Tibial artery (tissue), 4 donors: ENCODE data around the gene SLC66A2.
"Not testable (repeated sequence)": the region's sequence is repeated elsewhere in the genome, so short reads cannot be mapped to it uniquely, and the experiment has no call there.

Experiments used
- DNase-seq, 2 donors: peaks; one replicate each; pipeline ENCODE4 v3.0.0-alpha.2; 2019
- H3K27ac ChIP-seq, 2 donors: fragments of 200-600 bp; sonication (generic) in 1 of 2; 1 replicate in 1 of 2; 2 replicates in 1 of 2; pipeline ENCODE4 v1.5.1; 2018 to 2019; ENCODE audit warnings: mild to moderate bottlenecking in 1 of 2
- H3K27me3 ChIP-seq, 2 donors: fragments of 200-600 bp; sonication (generic) in 1 of 2; one replicate each; pipeline versions ENCODE4 v1.5.1 to v1.6.0; 2016 to 2019
- H3K36me3 ChIP-seq, 3 donors: fragments of 200-600 bp; sonication (generic) in 2 of 3; one replicate each; pipeline ENCODE4 v1.5.1; 2016 to 2019; ENCODE audit warnings: mild to moderate bottlenecking in 2 of 3
- H3K4me1 ChIP-seq, 4 donors: fragments of 200-600 bp; sonication (generic) in 2 of 4; 1 replicate in 3 of 4; 2 replicates in 1 of 4; pipeline ENCODE4 v1.5.1; 2016 to 2019
- H3K4me3 ChIP-seq, 2 donors: fragments of 200-600 bp; sonication (generic) in 1 of 2; 1 replicate in 1 of 2; 2 replicates in 1 of 2; pipeline ENCODE4 v1.5.1; 2018 to 2019; ENCODE audit warnings: mild to moderate bottlenecking in 2 of 2
- H3K9me3 ChIP-seq, 3 donors: fragments of 200-600 bp; sonication (generic) in 1 of 3; one replicate each; pipeline ENCODE4 v1.5.1; 2016 to 2019
- CTCF ChIP-seq, 2 experiments: fragments of 200-600 bp in 1 of 2; fragments of 450-650 bp in 1 of 2; IDR thresholded peaks; one replicate each; pipeline ENCODE4 v1.5.1; 2017 to 2019; ENCODE audit warnings: antibody characterized with exemption in 2 of 2, mild to moderate bottlenecking in 1 of 2, moderate library complexity in 1 of 2
- intact Hi-C: fragments of 100-400 bp; cut with DNase I; formaldehyde crosslinking; loops from one replicate; pipeline ENCODE4 v1.15.0; 2023; ENCODE audit warnings: low total_unique reads

The SLC66A2 gene

DNA sequence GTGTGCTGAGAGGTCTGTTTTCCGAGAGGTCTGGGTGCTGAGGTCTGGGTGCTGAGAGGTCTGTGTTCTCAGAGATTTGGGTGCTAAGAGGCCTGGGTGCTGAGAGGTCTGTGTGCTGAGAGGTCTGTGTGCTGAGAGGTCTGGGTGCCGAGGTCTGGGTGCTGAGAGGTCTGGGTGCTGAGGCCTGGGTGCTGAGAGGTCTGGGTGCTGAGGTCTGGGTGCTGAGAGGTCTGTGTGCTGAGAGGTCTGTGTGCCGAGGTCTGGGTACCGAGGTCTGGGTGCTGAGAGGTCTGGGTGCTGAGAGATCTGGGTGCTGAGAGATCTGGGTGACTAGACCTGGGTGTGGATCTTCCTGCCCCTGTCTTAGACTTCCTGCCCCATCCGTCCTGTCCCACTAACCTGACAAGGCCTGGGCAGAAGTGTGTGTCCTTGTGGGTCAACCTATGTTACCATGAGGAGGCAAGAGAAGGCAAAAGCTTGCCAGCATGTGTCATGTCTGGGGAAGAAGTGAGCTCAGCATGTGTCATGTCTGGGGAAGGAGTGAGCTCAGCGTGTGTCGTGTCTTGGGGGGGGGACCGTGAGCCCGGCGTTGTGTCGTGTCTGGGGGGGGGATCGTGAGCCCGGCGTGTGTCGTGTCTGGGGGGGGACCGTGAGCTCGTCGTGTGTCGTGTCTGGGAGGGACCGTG lies 84.4 kb downstream of the SLC66A2 start:
- no peak for TF ChIP-seq CTCF (IDR thresholded peaks at IDR 0.05)
- no peak overlapping the region for H3K27ac ChIP-seq
- peak in 1 of 2 donors; percentile 4 for DNase-seq
- H3K36me3 ChIP-seq = no peaks in the 10 kb centered on the region
- peaks cover 0 to 19% of the 10 kb centered on the region in 2 donors for H3K27me3 ChIP-seq
- H3K9me3 ChIP-seq = peaks cover 0 to 9% (median 5%) of the 10 kb centered on the region in 3 donors
- H3K4me1 ChIP-seq = peaks cover 0 to 2% (median 0%) of the 10 kb centered on the region in 4 donors
- intact Hi-C loops = no loop called here
- H3K4me3 ChIP-seq = no peak overlapping the region

- Histone ChIP-seq H3K9me3 (peaks cover 0 to 16% (median 9%) of the 10 kb centered on the region in 3 donors), H3K27me3 (peaks cover 0 to 11% of the 10 kb centered on the region in 2 donors)
- DNase-seq, H3K4me3 ChIP-seq, H3K4me1 ChIP-seq, H3K27ac ChIP-seq, H3K36me3 ChIP-seq, intact Hi-C loops: not testable (repeated sequence)
Measured at GRCh38 chr18:79865951-79866350, 85.5 kb downstream of the SLC66A2 start.

GRCh38 chr18:79864955-79865354 lies 86.5 kb downstream of the SLC66A2 start:
- H3K27me3 ChIP-seq, H3K4me3 ChIP-seq, intact Hi-C loops, H3K4me1 ChIP-seq, DNase-seq, H3K27ac ChIP-seq, H3K36me3 ChIP-seq: not testable (repeated sequence)
- H3K9me3 ChIP-seq = peaks cover 0 to 16% (median 9%) of the 10 kb centered on the region in 3 donors

GRCh38 chr18:79864006-79864725 lies 87.3 kb downstream of the SLC66A2 start:
- no peaks in the 10 kb centered on the region for H3K36me3 ChIP-seq
- TF ChIP-seq CTCF (IDR thresholded peaks at IDR 0.05) = no peak
- peaks cover 0 to 5% of the 10 kb centered on the region in 2 donors for H3K27me3 ChIP-seq
- intact Hi-C loops = no loop called here
- DNase-seq = peak in 1 of 2 donors; percentile 19
- H3K4me1 ChIP-seq = no peaks in the 10 kb centered on the region
- H3K4me3 ChIP-seq = no peak overlapping the region
- no peak overlapping the region for H3K27ac ChIP-seq
- H3K9me3 ChIP-seq = peaks cover 0 to 16% (median 9%) of the 10 kb centered on the region in 3 donors

DNA sequence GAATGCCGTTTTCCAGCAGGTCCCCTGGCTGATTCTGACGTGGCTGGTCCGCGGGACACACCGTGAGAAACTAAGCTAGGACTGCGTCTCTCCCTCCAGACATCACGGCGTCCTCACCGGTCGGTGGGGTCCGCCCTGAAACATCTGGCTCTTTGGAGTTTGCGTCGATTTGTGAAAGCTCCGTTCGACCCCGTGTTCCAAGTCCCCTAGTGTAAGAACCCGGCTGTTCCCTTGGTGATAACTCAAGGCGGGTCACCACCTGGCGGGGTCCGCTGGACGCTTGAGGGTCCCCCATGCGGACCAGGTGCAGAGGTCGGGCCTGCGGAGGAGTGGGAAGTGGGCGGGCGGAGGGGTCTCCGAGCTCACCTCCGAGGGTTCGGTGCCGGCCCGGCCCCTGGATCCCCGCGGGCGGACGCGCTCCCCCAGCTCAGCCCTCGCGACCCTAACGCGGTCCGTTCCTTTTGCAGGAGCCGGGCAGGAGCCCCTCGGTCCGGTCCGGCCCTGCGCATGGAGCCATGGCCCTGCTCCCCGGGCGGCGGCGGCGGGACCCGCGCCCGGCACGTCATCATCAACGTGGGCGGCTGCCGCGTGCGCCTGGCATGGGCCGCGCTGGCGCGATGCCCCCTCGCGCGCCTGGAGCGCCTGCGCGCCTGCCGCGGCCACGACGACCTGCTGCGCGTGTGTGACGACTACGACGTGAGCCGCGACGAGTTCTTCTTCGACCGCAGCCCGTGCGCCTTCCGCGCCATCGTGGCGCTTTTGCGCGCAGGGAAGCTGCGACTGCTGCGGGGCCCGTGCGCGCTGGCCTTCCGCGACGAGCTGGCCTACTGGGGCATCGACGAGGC lies 88.1 kb downstream of the SLC66A2 start:
- intact Hi-C loops = no loop called here
- no peaks in the 10 kb centered on the region for H3K36me3 ChIP-seq
- H3K27ac ChIP-seq = no peak overlapping the region
- H3K9me3 ChIP-seq = peaks cover 0 to 16% (median 9%) of the 10 kb centered on the region in 3 donors
- no peak overlapping the region for H3K4me3 ChIP-seq
- DNase-seq = peak in 1 of 2 donors; percentile 51
- H3K4me1 ChIP-seq = no peaks in the 10 kb centered on the region
- no peak for TF ChIP-seq CTCF (IDR thresholded peaks at IDR 0.05)
- H3K27me3 ChIP-seq = peaks cover 0 to 5% of the 10 kb centered on the region in 2 donors

GRCh38 chr18:79862562-79862961 lies 88.9 kb downstream of the SLC66A2 start:
- TF ChIP-seq CTCF (IDR thresholded peaks at IDR 0.05) = no peak
- DNase-seq = no peak

More at GRCh38 chr18:79862562-79862961, 88.9 kb downstream of the SLC66A2 start:
- Histone ChIP-seq H3K36me3 (no peaks in the 10 kb centered on the region), H3K27ac (no peak overlapping the region), H3K9me3 (peaks cover 0 to 16% (median 9%) of the 10 kb centered on the region in 3 donors), H3K4me3 (no peak overlapping the region), H3K27me3 (peaks cover 0 to 5% of the 10 kb centered on the region in 2 donors), H3K4me1 (peaks cover 0 to under 1% (median 0%) of the 10 kb centered on the region in 4 donors)
- intact Hi-C loops = no loop called here
